ENCODE results near the gene SELENOW. TPM values are rescaled to one million over a fixed set of nuclear protein-coding genes. Genes with fewer than 3 reads are reported as not detected.
A peak's percentile ranks its signal among the peaks of the same experiment; 100 is the strongest.

SELENOW gene
- total and polyA plus RNA-seq, 2 of the 4 experiments (the other 2 are of a cell fraction) = 61.3 to 217 TPM

DNA sequence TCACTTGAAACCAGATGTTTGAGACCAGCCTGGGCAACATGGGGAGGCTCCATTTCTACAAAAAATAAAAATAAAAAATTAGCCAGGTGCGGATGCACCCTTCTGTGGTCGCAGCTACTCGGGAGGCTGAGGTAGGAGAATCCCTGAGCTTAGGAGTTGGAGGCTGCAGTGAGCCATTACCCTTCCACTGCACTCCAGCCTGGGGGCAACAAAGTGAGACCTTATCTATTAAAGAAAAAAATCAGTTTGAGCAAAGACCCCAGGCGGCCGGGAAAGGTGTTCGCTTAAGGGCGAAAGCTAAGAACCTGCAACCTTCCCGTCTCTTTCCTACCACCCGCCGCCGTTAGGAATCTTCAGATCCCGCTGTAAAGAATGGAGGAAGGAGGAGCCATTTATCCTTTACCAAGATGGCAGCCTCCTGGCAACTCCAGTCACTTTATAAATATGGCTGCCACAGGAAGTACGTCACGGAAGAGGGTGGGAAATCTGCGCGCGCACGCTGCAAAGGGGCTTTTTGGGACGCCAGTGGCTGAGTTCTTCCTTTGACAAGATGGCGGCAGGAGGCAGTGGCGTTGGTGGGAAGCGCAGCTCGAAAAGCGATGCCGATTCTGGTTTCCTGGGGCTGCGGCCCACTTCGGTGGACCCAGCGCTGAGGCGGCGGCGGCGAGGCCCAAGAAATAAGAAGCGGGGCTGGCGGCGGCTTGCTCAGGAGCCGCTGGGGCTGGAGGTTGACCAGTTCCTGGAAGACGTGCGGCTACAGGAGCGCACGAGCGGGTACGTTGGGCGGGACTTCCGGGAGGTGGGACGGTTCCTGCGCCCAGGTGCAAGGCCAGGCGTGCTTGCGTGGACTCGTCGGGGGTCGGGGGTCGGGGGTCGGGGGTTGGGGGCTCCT is 33.2 kb upstream of the SELENOW start, which contains the start of gene NOP53:
Gene NOP53, plus strand, starts transcription at position 537 of the 892 bp plus-strand sequence. Its CDS starts 14 bp downstream, at position 551.
- H3K9me3 ChIP-seq (ENCODE audit: control insufficient read depth, insufficient read depth, low read length) = no peaks in the 10 kb centered on the region
- H2BK120ac ChIP-seq (ENCODE audit: low read depth, low read length) = peak within 1 kb of the TSS; percentile 45; the same call in 1 of the 2 replicates
- H2BK5ac ChIP-seq (ENCODE audit: low read depth, low read length, poor library complexity, severe bottlenecking) = peak within 1 kb of the TSS; percentile 82
- H3K36me3 ChIP-seq (ENCODE audit: control insufficient read depth, insufficient read depth, low read length) = peaks cover 41% of the 10 kb centered on the region
- peak within 1 kb of the TSS; percentile 38 to 90; a peak in 3 of 4 replicates for H4K8ac ChIP-seq (ENCODE audit: low read depth in 2 of 2, low read length in 2 of 2)
- H2AK9ac ChIP-seq (replicated peaks; ENCODE audit: low read depth, low read length, poor library complexity) = peak within 1 kb of the TSS; percentile 88
- dilution Hi-C loops (cut with HindIII; ENCODE audit: low sequenced_read_pairs, unreplicated experiment) = no loop called here
- H3K4me3 ChIP-seq (ENCODE audit: insufficient read depth, low read depth, low read length) = peak within 1 kb of the TSS; percentile 72
- no TSS peak for BruUV-seq (replicated peaks)
- peak within 1 kb of the TSS; percentile 89 for H3K27ac ChIP-seq (ENCODE audit: insufficient read depth, low read length)
- peak within 1 kb of the TSS; percentile 14; the same call in 1 of the 2 replicates for H3K18ac ChIP-seq (ENCODE audit: low read depth, low read length)
- H3K79me1 ChIP-seq (ENCODE audit: low read depth in 1 of 2, low read length in 2 of 2) = peaks cover 30 to 66% of the 10 kb centered on the region in 2 experiments
- ChIA-PET POLR2A (ENCODE audit: unreplicated experiment) (interaction anchor here (0.6 to 1.1 kb wide), 3 partner anchors 11 to 630 kb away, joined by 3 to 4 read pairs (median 4); no protein-coding TSS in a partner anchor), CTCF (interaction anchor here (0.6 kb wide), 1 partner anchor 21 kb away, joined by 3 read pairs; no protein-coding TSS in a partner anchor)
- peak within 1 kb of the TSS; percentile 89 for H2AFZ ChIP-seq (replicated peaks; ENCODE audit: low read length, poor library complexity)
- 0% methylated on average over 21 of the region's 53 CpGs; no CpG with 5 or more reads in 1 of the 2 experiments for WGBS, 2 experiments (ENCODE audit: extremely low coverage in 2 of 2, insufficient read length in 1 of 2)
- ATAC-seq (ENCODE audit: low read depth) (peak; percentile 46), DNase-seq (peak; percentile 96)
- H3K14ac ChIP-seq (replicated peaks; ENCODE audit: low read depth, low read length) = peak within 1 kb of the TSS; percentile 73
- H4K91ac ChIP-seq (ENCODE audit: insufficient read depth, low read depth, low read length) = peak within 1 kb of the TSS; percentile 36; the same call in 1 of the 2 replicates
- H3K4me1 ChIP-seq (ENCODE audit: control insufficient read depth, insufficient read depth, low read length) = peaks cover 9% of the 10 kb centered on the region
- peak within 1 kb of the TSS; percentile 5; the same call in 1 of the 2 replicates for H3K56ac ChIP-seq (ENCODE audit: extremely low read depth, insufficient read depth, low read length)
- H3K9ac ChIP-seq (ENCODE audit: low read depth, low read length) = peak within 1 kb of the TSS; percentile 54
- no peak within 1 kb of the TSS for H3K23ac ChIP-seq (ENCODE audit: low read depth, low read length)
- H3K9me1 ChIP-seq (ENCODE audit: insufficient read depth, low read length) = no peaks in the 10 kb centered on the region
- H3K27me3 ChIP-seq (ENCODE audit: control insufficient read depth, insufficient read depth, low read length) = no peaks in the 10 kb centered on the region
- in situ Hi-C loops (cut with MboI; ENCODE audit: low sequenced_read_pairs) = loop anchor here (5.0 kb wide), 1 partner anchor 33 kb away; the partner anchor contains the start of gene EHD2
- peak within 1 kb of the TSS; percentile 59; the same call in 1 of the 2 replicates for H4K5ac ChIP-seq (ENCODE audit: low read depth, low read length)
- peaks cover 21% of the 10 kb centered on the region for H4K20me1 ChIP-seq (ENCODE audit: insufficient read depth, low read length)
- peak within 1 kb of the TSS; percentile 66 for H3K4ac ChIP-seq (ENCODE audit: low read depth, low read length)
- H2AK5ac ChIP-seq (ENCODE audit: low read depth, low read length) = peak within 1 kb of the TSS; percentile 48; the same call in 1 of the 2 replicates
- no peak within 1 kb of the TSS for H2BK20ac ChIP-seq (ENCODE audit: low read depth, low read length)
- intact Hi-C loops (cut with micrococcal nuclease) = loop anchor here (1.0 kb wide), 1 partner anchor 81 kb away; no protein-coding TSS in a partner anchor
- H2BK15ac ChIP-seq (ENCODE audit: low read depth, low read length) = 0 out of 3 replicates have a peak within 1 kb of the TSS, but pooled peaks have one; percentile 19
- H3K4me2 ChIP-seq (ENCODE audit: low read depth, low read length) = peak within 1 kb of the TSS; percentile 72
- TF ChIP-seq POLR2A (IDR thresholded peaks at IDR 0.05; ENCODE audit: low read depth, low read length) (peak; percentile 90), MXI1 (IDR thresholded peaks at IDR 0.05; ENCODE audit: borderline replicate concordance, low read depth, low read length) (peak; percentile 49; the same call in 1 of the 2 replicates), RFX5 (IDR thresholded peaks at IDR 0.05; ENCODE audit: low read depth, low read length) (no peak), CEBPB (IDR thresholded peaks at IDR 0.05; ENCODE audit: low read depth, low read length) (no peak), MAZ (IDR thresholded peaks at IDR 0.05; ENCODE audit: borderline replicate concordance, low read depth, low read length) (peak; percentile 14; the same call in 1 of the 2 replicates), SMC3 (IDR thresholded peaks at IDR 0.05; ENCODE audit: low read depth, low read length) (no peak)

Data from IMR-90 (cell line).